Testis (tissue), 3 donors: Measurements from ENCODE around the gene DENND2A. TPM values are rescaled to one million over a fixed set of nuclear protein-coding genes. Genes with fewer than 3 reads are reported as not detected.

ENCODE experiments used
- DNase-seq: peaks from one replicate; pipeline ENCODE4 v3.0.0-alpha.2; 2019
- H3K27ac ChIP-seq, 2 donors: fragments of 200-600 bp; sonication (generic); one replicate each; pipeline ENCODE4 v1.5.1; 2019
- H3K27me3 ChIP-seq: fragments of 200-600 bp; sonication (generic); one replicate; pipeline ENCODE4 v1.5.1; 2019
- H3K36me3 ChIP-seq: fragments of 200-600 bp; sonication (generic); one replicate; pipeline ENCODE4 v1.5.1; 2017; ENCODE audit warnings: low read depth; ENCODE audit errors: missing control alignments
- H3K4me1 ChIP-seq: fragments of 200-600 bp; sonication (generic); one replicate; pipeline ENCODE4 v1.5.1; 2019
- H3K4me3 ChIP-seq, 2 donors: fragments of 200-600 bp; sonication (generic); one replicate each; pipeline ENCODE4 v1.5.1; 2017 to 2019
- H3K9me3 ChIP-seq: fragments of 200-600 bp; sonication (generic); one replicate; pipeline ENCODE4 v1.5.1; 2017
- POLR2A ChIP-seq: fragments of 450-650 bp; IDR thresholded peaks from one replicate; pipeline ENCODE4 v1.6.1; 2017; ENCODE audit warnings: antibody characterized with exemption, mild to moderate bottlenecking, moderate library complexity
- WGBS, 2 donors: methylation state at CpG; one replicate each; pipeline ENCODE4 v1.1.5; 2018; 5-methylcytosine and 5-hydroxymethylcytosine counted together
- intact Hi-C: fragments of 100-400 bp; cut with DNase I; formaldehyde crosslinking; loops from one replicate; pipeline ENCODE4 v1.15.1; 2023; ENCODE audit warnings: low total_unique reads
- polyA plus RNA-seq: library from polyadenylated mRNA; stranded (reverse); fragments of 350-450 nt; fragmentation: Illumina TruSeq; extraction: RNeasy Lipid Tissue Mini Kit (QIAGEN cat#74804); gene quantifications from one replicate; pipeline ENCODE4 v1.2.3, GENCODE V29; 2014; ENCODE audit warnings: low read depth, low replicate concordance; ENCODE audit not compliant: insufficient read depth
- total RNA-seq, 2 donors: library from RNA; depleted of rRNA; stranded (reverse); fragments of >200 nt; gene quantifications; one replicate each; pipeline ENCODE4 v1.2.3, GENCODE V29; 2016
- TF ChIP-seq, protein P1 (sequence below), 3 experiments: fragments of 450-650 bp in 2 of 3; fragments of 200-600 bp in 1 of 3; sonication (generic) in 1 of 3; IDR thresholded peaks; one replicate each; pipeline ENCODE4 v1.5.1; 2016 to 2019; ENCODE audit warnings: antibody characterized with exemption in 3 of 3, mild to moderate bottlenecking in 2 of 3, moderate library complexity in 1 of 3

DENND2A gene
- total and polyA plus RNA-seq, 3 donors from 2014 or later = 4.1 to 8.5 (median 5.5) TPM

- H3K36me3 ChIP-seq = no peaks in the 10 kb centered on the region
- no peak for DNase-seq
- H3K9me3 ChIP-seq = no peaks in the 10 kb centered on the region
- H3K27me3 ChIP-seq = no peaks in the 10 kb centered on the region
- no peak overlapping the region for H3K27ac ChIP-seq
- intact Hi-C loops = no loop called here
- TF ChIP-seq, protein P1, sequence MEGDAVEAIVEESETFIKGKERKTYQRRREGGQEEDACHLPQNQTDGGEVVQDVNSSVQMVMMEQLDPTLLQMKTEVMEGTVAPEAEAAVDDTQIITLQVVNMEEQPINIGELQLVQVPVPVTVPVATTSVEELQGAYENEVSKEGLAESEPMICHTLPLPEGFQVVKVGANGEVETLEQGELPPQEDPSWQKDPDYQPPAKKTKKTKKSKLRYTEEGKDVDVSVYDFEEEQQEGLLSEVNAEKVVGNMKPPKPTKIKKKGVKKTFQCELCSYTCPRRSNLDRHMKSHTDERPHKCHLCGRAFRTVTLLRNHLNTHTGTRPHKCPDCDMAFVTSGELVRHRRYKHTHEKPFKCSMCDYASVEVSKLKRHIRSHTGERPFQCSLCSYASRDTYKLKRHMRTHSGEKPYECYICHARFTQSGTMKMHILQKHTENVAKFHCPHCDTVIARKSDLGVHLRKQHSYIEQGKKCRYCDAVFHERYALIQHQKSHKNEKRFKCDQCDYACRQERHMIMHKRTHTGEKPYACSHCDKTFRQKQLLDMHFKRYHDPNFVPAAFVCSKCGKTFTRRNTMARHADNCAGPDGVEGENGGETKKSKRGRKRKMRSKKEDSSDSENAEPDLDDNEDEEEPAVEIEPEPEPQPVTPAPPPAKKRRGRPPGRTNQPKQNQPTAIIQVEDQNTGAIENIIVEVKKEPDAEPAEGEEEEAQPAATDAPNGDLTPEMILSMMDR (IDR thresholded peaks at IDR 0.05) = no peak
- no peak for TF ChIP-seq POLR2A
- 83 to 91% methylated on average over 17 to 18 of the region's 18 CpGs for WGBS, 2 donors
- H3K4me3 ChIP-seq = no peak overlapping the region
- H3K4me1 ChIP-seq = peaks cover 19% of the 10 kb centered on the region
These were observed 100.4 kb downstream of the DENND2A start for GRCh38 chr7:140540136-140540777.

GRCh38 chr7:140539461-140539860 lies 101.2 kb downstream of the DENND2A start:
- Histone ChIP-seq H3K9me3 (no peaks in the 10 kb centered on the region), H3K4me3 (no peak overlapping the region), H3K36me3 (no peaks in the 10 kb centered on the region), H3K27me3 (no peaks in the 10 kb centered on the region), H3K27ac (no peak overlapping the region), H3K4me1 (peaks cover 19% of the 10 kb centered on the region)
- no peak for DNase-seq
- intact Hi-C loops = no loop called here
- WGBS, 2 donors = 82 to 91% methylated on average over 18 of the region's 18 CpGs
- TF ChIP-seq POLR2A = no peak
- TF ChIP-seq, protein P1 (IDR thresholded peaks at IDR 0.05) = no peak

DNA sequence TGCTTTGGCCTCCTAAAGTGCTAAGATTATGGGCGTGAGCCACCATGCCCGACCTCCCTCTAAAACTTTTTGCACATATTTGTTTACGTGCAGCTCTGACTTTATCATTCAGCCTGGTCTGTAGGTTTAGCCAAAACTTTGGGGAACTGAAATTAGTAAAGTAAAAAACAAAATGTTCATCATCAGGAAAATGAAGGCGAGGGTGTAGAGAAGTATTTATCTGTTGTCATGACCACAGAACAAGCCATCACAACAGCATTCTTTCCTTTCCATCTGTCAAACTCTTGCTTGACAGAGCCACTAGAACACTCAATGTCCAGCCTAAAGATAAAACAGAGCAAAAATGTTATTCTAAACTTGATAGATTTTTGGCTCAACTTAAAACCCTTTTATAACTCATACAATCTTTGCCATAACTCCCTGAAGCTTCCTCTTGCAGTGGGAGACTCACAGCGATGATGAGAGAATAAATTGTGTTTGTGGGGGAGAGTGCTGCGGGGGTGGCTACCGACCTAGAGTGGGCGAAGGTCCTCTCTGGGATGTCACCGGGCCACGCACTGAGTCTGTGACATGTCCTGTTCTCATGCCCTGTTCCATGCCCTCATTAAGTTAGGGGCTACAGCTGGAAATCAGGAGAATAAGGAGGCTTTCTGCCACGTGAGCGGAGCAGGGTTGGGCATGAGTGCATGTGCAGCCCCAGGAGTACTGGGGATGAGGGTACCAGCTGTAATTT lies 102.7 kb downstream of the DENND2A start:
- no peaks in the 10 kb centered on the region for H3K27me3 ChIP-seq
- no peak overlapping the region for H3K4me3 ChIP-seq
- TF ChIP-seq, protein P1 (IDR thresholded peaks at IDR 0.05) = no peak
- no peak for TF ChIP-seq POLR2A
- H3K9me3 ChIP-seq = no peaks in the 10 kb centered on the region
- intact Hi-C loops = no loop called here
- H3K36me3 ChIP-seq = no peaks in the 10 kb centered on the region
- no peak for DNase-seq
- peaks cover 19% of the 10 kb centered on the region for H3K4me1 ChIP-seq
- H3K27ac ChIP-seq = no peak overlapping the region
- WGBS, 2 donors = 71 to 79% methylated on average over 12 of the region's 12 CpGs

DNA sequence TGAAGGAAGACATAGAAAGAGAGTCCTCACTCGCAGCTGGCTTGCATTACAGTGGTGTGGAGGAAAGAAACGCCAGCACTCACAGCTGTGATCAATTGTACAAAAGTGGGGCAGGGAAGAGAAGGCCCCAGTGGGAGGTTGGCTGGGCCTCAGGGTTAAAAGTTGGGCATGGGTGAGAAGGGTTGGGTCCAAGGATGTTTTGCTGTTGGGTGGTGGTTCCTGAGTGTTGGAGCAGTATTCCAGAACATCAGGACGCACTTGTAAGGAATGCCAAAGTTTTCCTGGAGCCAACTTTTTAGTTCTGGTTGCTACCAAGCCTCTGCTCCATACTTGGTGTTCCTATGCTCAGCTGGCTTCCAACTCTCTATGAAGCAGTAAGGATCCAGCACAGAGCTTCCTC lies 105.9 kb downstream of the DENND2A start:
- WGBS, 2 donors = 54 to 65% methylated on average over 3 of the region's 3 CpGs
- DNase-seq = peak; percentile 53
- no peaks in the 10 kb centered on the region for H3K27me3 ChIP-seq
- no peak overlapping the region for H3K4me3 ChIP-seq
- no peaks in the 10 kb centered on the region for H3K4me1 ChIP-seq
- no peaks in the 10 kb centered on the region for H3K36me3 ChIP-seq
- TF ChIP-seq, protein P1 (IDR thresholded peaks at IDR 0.05) = no peak
- no peak for TF ChIP-seq POLR2A
- no peak overlapping the region for H3K27ac ChIP-seq
- no peaks in the 10 kb centered on the region for H3K9me3 ChIP-seq
- intact Hi-C loops = no loop called here
